PC-9 (cell line): ENCODE data around the gene MEPE. TPM values are rescaled to one million over a fixed set of nuclear protein-coding genes. Genes with fewer than 3 reads are reported as not detected.

Source experiments
- BruUV-seq: library from RNA; stranded (reverse); fragments of 400-500 nt; replicated peaks from 2 replicates; lab custom pipeline; 2021; lab: Mats Ljungman, UMichigan
- CTCF ChIA-PET: fragments of 300-600 bp; sonication (Branson Sonifier 250); formaldehyde crosslinking; loops from one replicate; lab custom pipeline; 2022; ENCODE audit warnings: antibody characterized with exemption; lab: Charles Lee
- POLR2A ChIA-PET: fragments of 300-600 bp; sonication (Branson Sonifier 250); formaldehyde crosslinking; loops from one replicate; lab custom pipeline; 2022; ENCODE audit warnings: antibody characterized with exemption; ENCODE audit not compliant: unreplicated experiment; lab: Charles Lee
- DNase-seq, 2 experiments: peaks; one replicate each; pipeline versions ENCODE4 v3.0.0 to v3.0.0-alpha.2; 2015 to 2022; ENCODE audit warnings: mixed read lengths in 1 of 2
- H2AFZ ChIP-seq: fragments of 200-600 bp; sonication (generic); 2 replicates; pipeline ENCODE4 v1.8.1; 2017; ENCODE audit warnings: antibody characterized with exemption
- H3F3A ChIP-seq: fragments of 200-600 bp; sonication (generic); 2 replicates; pipeline ENCODE4 v1.8.1; 2017; ENCODE audit warnings: antibody characterized with exemption, mild to moderate bottlenecking, low read depth; ENCODE audit not compliant: insufficient read depth
- H3K27ac ChIP-seq: fragments of 200-600 bp; sonication (generic); 2 replicates; pipeline ENCODE4 v1.6.1; 2016; ENCODE audit warnings: mixed run types
- H3K27me3 ChIP-seq: fragments of 200-600 bp; sonication (generic); 2 replicates; pipeline ENCODE4 v1.6.1; 2016; ENCODE audit warnings: low read depth, mixed run types; ENCODE audit not compliant: insufficient read depth
- H3K36me3 ChIP-seq: fragments of 200-600 bp; sonication (generic); 2 replicates; pipeline ENCODE4 v1.6.1; 2016; ENCODE audit warnings: low read depth, mixed run types
- H3K4me1 ChIP-seq: fragments of 200-600 bp; sonication (generic); replicated peaks from 2 replicates; pipeline ENCODE4 v1.6.1; 2016; ENCODE audit warnings: mixed run types; ENCODE audit not compliant: insufficient read depth
- H3K4me2 ChIP-seq: fragments of 200-600 bp; sonication (generic); 2 replicates; pipeline ENCODE4 v1.6.1; 2017; ENCODE audit warnings: mixed run types
- H3K4me3 ChIP-seq: fragments of 200-600 bp; sonication (generic); 2 replicates; pipeline ENCODE4 v1.6.1; 2016; ENCODE audit warnings: mixed run types
- H3K79me2 ChIP-seq: fragments of 200-600 bp; sonication (generic); 2 replicates; pipeline ENCODE4 v1.6.1; 2017; ENCODE audit warnings: low read depth, mixed run types
- H3K9me2 ChIP-seq: fragments of 200-600 bp; sonication (generic); 2 replicates; pipeline ENCODE4 v1.8.1; 2017; ENCODE audit warnings: mild to moderate bottlenecking; ENCODE audit not compliant: insufficient read depth
- H3K9me3 ChIP-seq: fragments of 200-600 bp; sonication (generic); 2 replicates; pipeline ENCODE4 v1.8.1; 2016; ENCODE audit warnings: low read depth; ENCODE audit not compliant: insufficient read depth
- H4K20me1 ChIP-seq: fragments of 200-600 bp; sonication (generic); 2 replicates; pipeline ENCODE4 v1.8.1; 2017; ENCODE audit not compliant: insufficient read depth
- EZH2 ChIP-seq: fragments of 200-600 bp; sonication (generic); IDR thresholded peaks from 2 replicates; pipeline ENCODE4 v1.8.0; 2017; ENCODE audit warnings: antibody characterized with exemption, low read depth
- intact Hi-C: fragments of 100-400 bp; cut with micrococcal nuclease; formaldehyde crosslinking; loops from one replicate; pipeline ENCODE4 v1.10.0; 2022; ENCODE audit not compliant: unreplicated experiment
- total RNA-seq: library from RNA; stranded (reverse); gene quantifications from 2 replicates; pipeline ENCODE4 v1.2.3, GENCODE V29; 2021
- TF ChIP-seq, protein P1 (sequence below): fragments of 200-600 bp; sonication (generic); conservative IDR thresholded peaks from 2 replicates; pipeline ENCODE4 v1.6.1; 2017; ENCODE audit warnings: mixed run types, antibody characterized with exemption, mild to moderate bottlenecking, moderate library complexity

Gene MEPE
- total RNA-seq, 1 experiment from 2014 or later: not detected

DNA sequence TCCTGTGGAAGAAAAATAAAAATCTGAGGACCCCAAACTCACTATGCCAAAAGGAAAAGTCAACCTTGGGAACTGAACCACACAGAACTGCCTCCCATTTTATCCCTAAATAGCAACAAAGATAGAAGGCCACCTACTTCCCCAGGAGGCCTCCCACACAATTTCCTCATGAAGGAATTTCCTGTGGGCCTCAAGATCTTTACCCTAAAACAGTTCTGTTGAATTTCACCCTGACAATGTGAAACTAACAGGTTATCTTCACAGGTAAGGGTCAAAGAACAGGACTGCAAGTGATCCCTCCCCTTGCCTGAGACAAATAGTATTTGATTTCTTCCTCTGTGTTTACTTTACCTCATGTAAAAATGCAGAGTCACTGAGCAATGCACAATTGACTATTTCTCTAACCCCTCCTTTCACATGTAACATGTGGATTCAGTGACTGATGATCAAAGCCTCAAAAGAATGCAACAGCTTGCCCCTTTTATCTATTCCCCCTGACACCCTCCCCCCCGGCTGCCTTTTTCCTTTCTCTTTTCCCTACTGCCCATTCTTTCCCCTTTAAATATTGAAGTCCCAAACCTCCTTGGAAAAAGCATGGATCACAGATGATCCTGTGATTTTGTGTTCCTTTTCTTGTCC lies 33.3 kb downstream of the MEPE start:
- H3K9me3 ChIP-seq: no peaks in the 10 kb centered on the region
- peak; percentile 1 to 57 for DNase-seq
- H3K27me3 ChIP-seq: no peaks in the 10 kb centered on the region
- H3F3A ChIP-seq: no peaks in the 10 kb centered on the region
- CTCF ChIA-PET: no interaction called here
- no peak for TF ChIP-seq EZH2
- TF ChIP-seq, protein P1, sequence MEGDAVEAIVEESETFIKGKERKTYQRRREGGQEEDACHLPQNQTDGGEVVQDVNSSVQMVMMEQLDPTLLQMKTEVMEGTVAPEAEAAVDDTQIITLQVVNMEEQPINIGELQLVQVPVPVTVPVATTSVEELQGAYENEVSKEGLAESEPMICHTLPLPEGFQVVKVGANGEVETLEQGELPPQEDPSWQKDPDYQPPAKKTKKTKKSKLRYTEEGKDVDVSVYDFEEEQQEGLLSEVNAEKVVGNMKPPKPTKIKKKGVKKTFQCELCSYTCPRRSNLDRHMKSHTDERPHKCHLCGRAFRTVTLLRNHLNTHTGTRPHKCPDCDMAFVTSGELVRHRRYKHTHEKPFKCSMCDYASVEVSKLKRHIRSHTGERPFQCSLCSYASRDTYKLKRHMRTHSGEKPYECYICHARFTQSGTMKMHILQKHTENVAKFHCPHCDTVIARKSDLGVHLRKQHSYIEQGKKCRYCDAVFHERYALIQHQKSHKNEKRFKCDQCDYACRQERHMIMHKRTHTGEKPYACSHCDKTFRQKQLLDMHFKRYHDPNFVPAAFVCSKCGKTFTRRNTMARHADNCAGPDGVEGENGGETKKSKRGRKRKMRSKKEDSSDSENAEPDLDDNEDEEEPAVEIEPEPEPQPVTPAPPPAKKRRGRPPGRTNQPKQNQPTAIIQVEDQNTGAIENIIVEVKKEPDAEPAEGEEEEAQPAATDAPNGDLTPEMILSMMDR: no peak
- no peaks in the 10 kb centered on the region for H4K20me1 ChIP-seq
- POLR2A ChIA-PET: interaction anchor here (0.6 kb wide), 1 partner anchor 97 kb away, joined by 3 read pairs; no protein-coding TSS in a partner anchor
- no peaks in the 10 kb centered on the region for H3K36me3 ChIP-seq
- BruUV-seq: no TSS peak
- no peak overlapping the region for H3K4me3 ChIP-seq
- H3K79me2 ChIP-seq: no peaks in the 10 kb centered on the region
- H3K4me2 ChIP-seq: peak overlapping the region; percentile 18; the same call in 1 of the 2 replicates
- H3K4me1 ChIP-seq: peaks cover 18% of the 10 kb centered on the region
- H3K27ac ChIP-seq: peak overlapping the region; percentile 68
- intact Hi-C loops: no loop called here
- peak overlapping the region; percentile 45; the same call in 1 of the 2 replicates for H2AFZ ChIP-seq
- no peaks in the 10 kb centered on the region for H3K9me2 ChIP-seq

DNA sequence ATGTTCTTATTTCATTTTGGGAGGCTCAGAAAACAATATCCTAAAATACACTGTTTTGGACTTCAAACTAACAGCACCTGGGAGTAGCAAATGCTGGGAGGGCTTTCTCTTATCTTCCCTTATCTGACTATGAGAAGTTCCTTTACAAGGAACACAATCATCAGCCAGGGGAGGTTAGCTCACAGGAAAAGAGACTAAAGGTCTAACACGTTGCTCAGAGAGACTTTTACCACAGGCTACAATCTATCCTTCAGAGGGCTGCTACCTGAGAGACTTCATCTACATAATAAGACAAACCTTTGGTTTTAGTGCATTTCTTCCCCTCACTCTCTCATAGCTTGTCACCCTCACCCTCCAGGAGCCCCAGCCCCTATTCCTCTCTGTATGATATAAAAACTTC lies 35.8 kb downstream of the MEPE start:
- Histone ChIP-seq H3K4me2 (no peak overlapping the region), H3K9me2 (no peaks in the 10 kb centered on the region), H3F3A (no peaks in the 10 kb centered on the region), H3K4me1 (peaks cover 18% of the 10 kb centered on the region), H3K27ac (no peak overlapping the region), H3K4me3 (no peak overlapping the region), H3K27me3 (no peaks in the 10 kb centered on the region), H4K20me1 (no peaks in the 10 kb centered on the region), H3K79me2 (no peaks in the 10 kb centered on the region), H3K9me3 (no peaks in the 10 kb centered on the region), H2AFZ (no peak overlapping the region), H3K36me3 (no peaks in the 10 kb centered on the region)
- DNase-seq: no peak
- POLR2A ChIA-PET: no interaction called here
- CTCF ChIA-PET: no interaction called here
- no peak for TF ChIP-seq EZH2
- TF ChIP-seq, protein P1: no peak
- intact Hi-C loops: no loop called here
- no TSS peak for BruUV-seq

DNA sequence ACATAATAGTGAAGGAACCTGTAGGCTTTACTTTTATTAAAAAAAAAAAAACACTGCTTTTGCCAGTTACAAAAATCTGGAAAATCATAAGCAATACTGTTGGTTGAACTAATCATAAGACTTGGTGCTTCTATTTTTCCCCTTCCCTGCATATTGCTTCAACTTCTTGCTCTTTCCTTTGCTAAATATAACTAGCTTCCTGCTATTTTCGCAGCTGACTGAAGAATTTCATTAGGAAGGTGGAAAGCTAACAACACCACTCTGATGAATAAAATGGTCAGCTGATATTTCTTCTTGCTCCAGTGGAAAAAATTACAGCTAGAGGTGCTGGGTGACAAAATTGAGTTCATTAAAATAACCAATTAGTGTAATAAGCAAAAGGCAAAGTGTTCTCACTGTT lies 39.3 kb downstream of the MEPE start:
- no TSS peak for BruUV-seq

More for the DNA sequence above, 39.3 kb downstream of the MEPE start:
- no peaks in the 10 kb centered on the region for H3K9me2 ChIP-seq
- no peaks in the 10 kb centered on the region for H3K36me3 ChIP-seq
- CTCF ChIA-PET: no interaction called here
- no peaks in the 10 kb centered on the region for H3K79me2 ChIP-seq
- intact Hi-C loops: no loop called here
- no peaks in the 10 kb centered on the region for H3K27me3 ChIP-seq
- POLR2A ChIA-PET: no interaction called here
- no peak overlapping the region for H3K27ac ChIP-seq
- no peak overlapping the region for H3K4me2 ChIP-seq
- no peaks in the 10 kb centered on the region for H3K4me1 ChIP-seq
- no peaks in the 10 kb centered on the region for H4K20me1 ChIP-seq
- TF ChIP-seq, protein P1: no peak
- TF ChIP-seq EZH2: no peak
- no peak overlapping the region for H3K4me3 ChIP-seq
- H3F3A ChIP-seq: no peaks in the 10 kb centered on the region
- H3K9me3 ChIP-seq: no peaks in the 10 kb centered on the region
- DNase-seq: no peak
- no peak overlapping the region for H2AFZ ChIP-seq
